OCI-LY3 (cell line): ENCODE measurements around the gene NIPAL3.

Experiments used
- H2AFZ ChIP-seq: fragments of 200-600, 300-600 bp; shearing (Covaris generic); 2 replicates; pipeline ENCODE4 v1.6.0; 2014; ENCODE audit warnings: antibody characterized with exemption, low read depth, low read length
- H3K27ac ChIP-seq: fragments of 200-600, 300-600 bp; sonication (generic); 2 replicates; pipeline ENCODE4 v1.5.1; 2014; ENCODE audit warnings: mild to moderate bottlenecking, low read length, moderate library complexity, mixed read lengths
- H3K27me3 ChIP-seq: fragments of 200-600, 300-600 bp; sonication (generic); 2 replicates; pipeline ENCODE4 v1.6.1; 2014; ENCODE audit warnings: low read depth, low read length, mixed read lengths
- H3K36me3 ChIP-seq: fragments of 200-600, 300-600 bp; sonication (generic); replicated peaks from 2 replicates; pipeline ENCODE3; 2014; ENCODE audit warnings: low read depth, low read length, mixed read lengths
- H3K4me1 ChIP-seq: fragments of 300-600, 200-600 bp; sonication (generic); 2 replicates; pipeline ENCODE4 v1.6.1; 2014; ENCODE audit warnings: low read length, mixed read lengths
- H3K4me2 ChIP-seq: fragments of 200-600, 300-600 bp; sonication (generic); 2 replicates; pipeline ENCODE4 v1.6.1; 2014; ENCODE audit warnings: low read length, mixed read lengths
- H3K4me3 ChIP-seq: fragments of 300-600, 200-600 bp; sonication (generic); 2 replicates; pipeline ENCODE4 v1.5.1; 2014; ENCODE audit warnings: antibody characterized with exemption, mild to moderate bottlenecking, low read length, moderate library complexity
- H3K79me2 ChIP-seq: fragments of 300-600, 200-600 bp; shearing (Covaris generic); 2 replicates; pipeline ENCODE4 v1.6.1; 2014; ENCODE audit warnings: mild to moderate bottlenecking, low read length, mixed read lengths
- H3K9ac ChIP-seq: fragments of 300-600, 200-600 bp; shearing (Covaris generic); 2 replicates; pipeline ENCODE4 v1.6.0; 2014; ENCODE audit warnings: mild to moderate bottlenecking, low read length, moderate library complexity
- H3K9me3 ChIP-seq: fragments of 200-600, 300-600 bp; shearing (Covaris generic); 2 replicates; pipeline ENCODE4 v1.6.1; 2014; ENCODE audit warnings: low read length, mixed read lengths; ENCODE audit not compliant: insufficient read depth
- H4K20me1 ChIP-seq: fragments of 200-600, 300-600 bp; sonication (generic); 2 replicates; pipeline ENCODE4 v1.6.1; 2016; ENCODE audit warnings: low read length, mixed read lengths; ENCODE audit not compliant: insufficient read depth
- EZH2phosphoT487 ChIP-seq: fragments of 200-600 bp; shearing (Covaris generic); IDR thresholded peaks from 2 replicates; pipeline ENCODE4 v1.6.1; 2018; ENCODE audit warnings: antibody characterized with exemption, mixed run types, low read depth
- TF ChIP-seq, protein P1 (sequence below): fragments of 200-600, 300-600 bp; sonication (generic); IDR thresholded peaks from 2 replicates; pipeline ENCODE4 v1.5.1; 2014; ENCODE audit warnings: antibody characterized with exemption, low read length, low read depth

NIPAL3 gene

GRCh38 chr1:24504560-24504959 lies 89.0 kb downstream of the NIPAL3 start:
- Histone ChIP-seq H2AFZ (no peak overlapping the region), H3K4me3 (no peak overlapping the region), H3K27ac (no peak overlapping the region), H3K36me3 (no peaks in the 10 kb centered on the region), H3K9me3 (no peaks in the 10 kb centered on the region), H3K4me1 (peaks cover 15% of the 10 kb centered on the region), H3K9ac (no peak overlapping the region), H4K20me1 (no peaks in the 10 kb centered on the region), H3K27me3 (no peaks in the 10 kb centered on the region), H3K4me2 (no peak overlapping the region), H3K79me2 (no peaks in the 10 kb centered on the region)
- TF ChIP-seq, protein P1, sequence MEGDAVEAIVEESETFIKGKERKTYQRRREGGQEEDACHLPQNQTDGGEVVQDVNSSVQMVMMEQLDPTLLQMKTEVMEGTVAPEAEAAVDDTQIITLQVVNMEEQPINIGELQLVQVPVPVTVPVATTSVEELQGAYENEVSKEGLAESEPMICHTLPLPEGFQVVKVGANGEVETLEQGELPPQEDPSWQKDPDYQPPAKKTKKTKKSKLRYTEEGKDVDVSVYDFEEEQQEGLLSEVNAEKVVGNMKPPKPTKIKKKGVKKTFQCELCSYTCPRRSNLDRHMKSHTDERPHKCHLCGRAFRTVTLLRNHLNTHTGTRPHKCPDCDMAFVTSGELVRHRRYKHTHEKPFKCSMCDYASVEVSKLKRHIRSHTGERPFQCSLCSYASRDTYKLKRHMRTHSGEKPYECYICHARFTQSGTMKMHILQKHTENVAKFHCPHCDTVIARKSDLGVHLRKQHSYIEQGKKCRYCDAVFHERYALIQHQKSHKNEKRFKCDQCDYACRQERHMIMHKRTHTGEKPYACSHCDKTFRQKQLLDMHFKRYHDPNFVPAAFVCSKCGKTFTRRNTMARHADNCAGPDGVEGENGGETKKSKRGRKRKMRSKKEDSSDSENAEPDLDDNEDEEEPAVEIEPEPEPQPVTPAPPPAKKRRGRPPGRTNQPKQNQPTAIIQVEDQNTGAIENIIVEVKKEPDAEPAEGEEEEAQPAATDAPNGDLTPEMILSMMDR: no peak

DNA sequence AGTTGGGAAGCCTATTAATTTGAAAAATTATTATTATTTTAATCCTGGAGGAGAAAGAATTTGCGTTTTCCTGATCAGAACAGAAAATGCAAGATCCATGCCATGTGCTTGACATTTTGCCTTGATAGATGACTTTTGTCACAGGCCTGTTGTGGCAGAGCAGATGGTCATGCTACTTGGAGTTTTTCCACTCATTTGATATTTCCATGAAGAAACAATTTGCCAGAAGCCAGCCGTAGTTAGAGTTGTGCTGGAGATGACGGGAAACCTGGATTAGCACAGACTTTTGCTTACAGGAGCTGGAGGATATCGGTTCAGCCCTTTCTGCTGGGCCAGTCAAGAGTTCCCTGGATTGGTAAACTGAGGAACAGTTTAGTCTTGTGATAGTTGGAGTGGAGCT lies 90.2 kb downstream of the NIPAL3 start:
- Histone ChIP-seq H3K36me3 (no peaks in the 10 kb centered on the region), H3K4me2 (no peak overlapping the region), H3K79me2 (no peaks in the 10 kb centered on the region), H3K27ac (no peak overlapping the region), H3K27me3 (no peaks in the 10 kb centered on the region), H3K9ac (no peak overlapping the region), H3K4me3 (no peak overlapping the region), H4K20me1 (no peaks in the 10 kb centered on the region), H3K9me3 (no peaks in the 10 kb centered on the region), H2AFZ (no peak overlapping the region), H3K4me1 (peaks cover 15% of the 10 kb centered on the region)
- no peak for TF ChIP-seq EZH2phosphoT487
- TF ChIP-seq, protein P1: no peak

- Histone ChIP-seq H3K9me3 (no peaks in the 10 kb centered on the region), H3K4me3 (no peak overlapping the region), H2AFZ (no peak overlapping the region), H3K9ac (no peak overlapping the region), H3K27me3 (no peaks in the 10 kb centered on the region), H3K4me1 (peaks cover 6% of the 10 kb centered on the region; the same call in 1 of the 2 replicates), H3K36me3 (no peaks in the 10 kb centered on the region), H3K79me2 (no peaks in the 10 kb centered on the region), H4K20me1 (no peaks in the 10 kb centered on the region), H3K27ac (no peak overlapping the region), H3K4me2 (no peak overlapping the region)
- TF ChIP-seq EZH2phosphoT487: no peak
- TF ChIP-seq, protein P1: no peak
Observed at GRCh38 chr1:24506691-24507381, 91.2 kb downstream of the NIPAL3 start.

GRCh38 chr1:24507405-24507804 lies 91.8 kb downstream of the NIPAL3 start:
- no peaks in the 10 kb centered on the region for H3K79me2 ChIP-seq
- H3K9me3 ChIP-seq: no peaks in the 10 kb centered on the region
- H3K9ac ChIP-seq: no peak overlapping the region
- TF ChIP-seq, protein P1: no peak
- TF ChIP-seq EZH2phosphoT487: no peak
- no peak overlapping the region for H3K4me2 ChIP-seq
- no peaks in the 10 kb centered on the region for H3K27me3 ChIP-seq
- H4K20me1 ChIP-seq: no peaks in the 10 kb centered on the region
- H3K4me1 ChIP-seq: peaks cover 6% of the 10 kb centered on the region; the same call in 1 of the 2 replicates
- no peak overlapping the region for H3K4me3 ChIP-seq
- H3K27ac ChIP-seq: no peak overlapping the region
- no peak overlapping the region for H2AFZ ChIP-seq
- H3K36me3 ChIP-seq: no peaks in the 10 kb centered on the region
